PC-3 (cell line): ENCODE data around the gene LMBR1.

ENCODE experiments used
- EZH2 ChIP-seq: fragments of 300-600 bp; sonication (generic); IDR thresholded peaks from one replicate; pipeline ENCODE4 v1.6.1; 2017; ENCODE audit warnings: antibody characterized with exemption, mild to moderate bottlenecking, low read length; ENCODE audit not compliant: unreplicated experiment
- EZH2phosphoT487 ChIP-seq: fragments of 300-600 bp; sonication (generic); IDR thresholded peaks from 2 replicates; pipeline ENCODE4 v1.6.1; 2018; ENCODE audit warnings: mild to moderate bottlenecking, antibody characterized with exemption, low read length, borderline replicate concordance
- TF ChIP-seq, protein P1 (sequence below): fragments of 300-600 bp; sonication (generic); conservative IDR thresholded peaks from 2 replicates; pipeline ENCODE4 v1.5.1; 2017; ENCODE audit warnings: antibody characterized with exemption, low read depth, mild to moderate bottlenecking, low read length

DNA sequence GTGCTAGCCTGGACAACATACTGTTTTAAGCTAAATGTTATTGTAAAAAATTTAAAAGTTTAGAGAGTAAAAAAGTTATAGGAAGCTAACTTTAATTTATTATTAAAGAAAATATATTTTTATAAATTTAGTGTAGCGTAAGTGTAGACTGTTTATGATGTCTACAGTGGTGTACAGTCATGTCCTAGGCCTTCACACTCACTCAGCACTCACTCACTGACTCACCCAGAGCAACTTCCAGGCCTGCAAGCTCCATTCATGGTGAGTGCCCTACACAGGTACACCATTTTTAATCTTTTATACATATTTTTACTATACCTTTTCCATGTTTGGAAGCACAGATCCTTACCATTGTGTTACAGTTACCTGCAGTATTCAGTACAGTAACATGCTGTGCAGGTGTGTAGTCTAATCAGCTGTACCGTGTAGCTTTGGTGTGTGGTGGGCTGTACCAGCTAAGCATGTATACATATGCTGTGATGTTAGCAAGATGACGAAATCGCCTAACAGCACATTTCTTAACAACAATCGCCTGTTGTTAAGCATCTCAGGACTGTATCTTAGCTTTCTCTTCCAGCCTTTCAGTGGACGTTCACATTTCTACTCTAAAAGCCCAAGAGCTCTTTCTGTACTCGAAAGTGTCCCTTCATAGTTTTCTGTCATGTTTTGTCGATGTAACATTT, 240.0 kb downstream of the LMBR1 start:
- TF ChIP-seq, protein P1, sequence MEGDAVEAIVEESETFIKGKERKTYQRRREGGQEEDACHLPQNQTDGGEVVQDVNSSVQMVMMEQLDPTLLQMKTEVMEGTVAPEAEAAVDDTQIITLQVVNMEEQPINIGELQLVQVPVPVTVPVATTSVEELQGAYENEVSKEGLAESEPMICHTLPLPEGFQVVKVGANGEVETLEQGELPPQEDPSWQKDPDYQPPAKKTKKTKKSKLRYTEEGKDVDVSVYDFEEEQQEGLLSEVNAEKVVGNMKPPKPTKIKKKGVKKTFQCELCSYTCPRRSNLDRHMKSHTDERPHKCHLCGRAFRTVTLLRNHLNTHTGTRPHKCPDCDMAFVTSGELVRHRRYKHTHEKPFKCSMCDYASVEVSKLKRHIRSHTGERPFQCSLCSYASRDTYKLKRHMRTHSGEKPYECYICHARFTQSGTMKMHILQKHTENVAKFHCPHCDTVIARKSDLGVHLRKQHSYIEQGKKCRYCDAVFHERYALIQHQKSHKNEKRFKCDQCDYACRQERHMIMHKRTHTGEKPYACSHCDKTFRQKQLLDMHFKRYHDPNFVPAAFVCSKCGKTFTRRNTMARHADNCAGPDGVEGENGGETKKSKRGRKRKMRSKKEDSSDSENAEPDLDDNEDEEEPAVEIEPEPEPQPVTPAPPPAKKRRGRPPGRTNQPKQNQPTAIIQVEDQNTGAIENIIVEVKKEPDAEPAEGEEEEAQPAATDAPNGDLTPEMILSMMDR, result no peak
- TF ChIP-seq EZH2 (no peak), EZH2phosphoT487 (no peak)
